Measurements from ENCODE around the gene PPP1R3G. TPM values are rescaled to one million over a fixed set of nuclear protein-coding genes. Genes with fewer than 3 reads are reported as not detected.

PPP1R3G gene
- total and polyA plus RNA-seq, 2 of the 13 experiments (the other 11 are each of a cell fraction or from before 2014, with no cell fraction given), result 1.2 to 1.3 TPM

DNA sequence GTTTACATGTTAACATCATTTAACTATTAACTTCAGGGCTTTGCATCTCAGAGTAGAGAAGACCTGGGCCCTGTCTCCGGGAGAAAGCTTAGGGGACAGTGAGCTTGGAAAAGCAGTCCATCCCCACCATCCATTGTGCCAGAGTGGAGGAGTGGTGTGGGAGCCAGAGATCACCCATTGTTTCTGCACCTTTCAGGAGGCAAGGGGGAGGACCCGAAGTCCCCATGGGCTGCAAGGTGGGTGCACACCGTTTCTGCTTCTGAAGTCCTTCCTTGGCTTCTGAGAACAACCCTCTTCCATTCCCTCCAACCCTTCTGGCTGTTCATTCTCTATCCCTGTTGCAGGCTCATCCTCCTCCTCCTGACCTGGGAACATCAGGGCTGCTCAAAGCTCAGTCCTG is 4.0 kb upstream of the PPP1R3G start (continued):
- TF ChIP-seq ZNF644 (CRISPR knock-in tag; IDR thresholded peaks at IDR 0.05; ENCODE audit: low read depth), result no peak
- TF ChIP-seq, protein P1, sequence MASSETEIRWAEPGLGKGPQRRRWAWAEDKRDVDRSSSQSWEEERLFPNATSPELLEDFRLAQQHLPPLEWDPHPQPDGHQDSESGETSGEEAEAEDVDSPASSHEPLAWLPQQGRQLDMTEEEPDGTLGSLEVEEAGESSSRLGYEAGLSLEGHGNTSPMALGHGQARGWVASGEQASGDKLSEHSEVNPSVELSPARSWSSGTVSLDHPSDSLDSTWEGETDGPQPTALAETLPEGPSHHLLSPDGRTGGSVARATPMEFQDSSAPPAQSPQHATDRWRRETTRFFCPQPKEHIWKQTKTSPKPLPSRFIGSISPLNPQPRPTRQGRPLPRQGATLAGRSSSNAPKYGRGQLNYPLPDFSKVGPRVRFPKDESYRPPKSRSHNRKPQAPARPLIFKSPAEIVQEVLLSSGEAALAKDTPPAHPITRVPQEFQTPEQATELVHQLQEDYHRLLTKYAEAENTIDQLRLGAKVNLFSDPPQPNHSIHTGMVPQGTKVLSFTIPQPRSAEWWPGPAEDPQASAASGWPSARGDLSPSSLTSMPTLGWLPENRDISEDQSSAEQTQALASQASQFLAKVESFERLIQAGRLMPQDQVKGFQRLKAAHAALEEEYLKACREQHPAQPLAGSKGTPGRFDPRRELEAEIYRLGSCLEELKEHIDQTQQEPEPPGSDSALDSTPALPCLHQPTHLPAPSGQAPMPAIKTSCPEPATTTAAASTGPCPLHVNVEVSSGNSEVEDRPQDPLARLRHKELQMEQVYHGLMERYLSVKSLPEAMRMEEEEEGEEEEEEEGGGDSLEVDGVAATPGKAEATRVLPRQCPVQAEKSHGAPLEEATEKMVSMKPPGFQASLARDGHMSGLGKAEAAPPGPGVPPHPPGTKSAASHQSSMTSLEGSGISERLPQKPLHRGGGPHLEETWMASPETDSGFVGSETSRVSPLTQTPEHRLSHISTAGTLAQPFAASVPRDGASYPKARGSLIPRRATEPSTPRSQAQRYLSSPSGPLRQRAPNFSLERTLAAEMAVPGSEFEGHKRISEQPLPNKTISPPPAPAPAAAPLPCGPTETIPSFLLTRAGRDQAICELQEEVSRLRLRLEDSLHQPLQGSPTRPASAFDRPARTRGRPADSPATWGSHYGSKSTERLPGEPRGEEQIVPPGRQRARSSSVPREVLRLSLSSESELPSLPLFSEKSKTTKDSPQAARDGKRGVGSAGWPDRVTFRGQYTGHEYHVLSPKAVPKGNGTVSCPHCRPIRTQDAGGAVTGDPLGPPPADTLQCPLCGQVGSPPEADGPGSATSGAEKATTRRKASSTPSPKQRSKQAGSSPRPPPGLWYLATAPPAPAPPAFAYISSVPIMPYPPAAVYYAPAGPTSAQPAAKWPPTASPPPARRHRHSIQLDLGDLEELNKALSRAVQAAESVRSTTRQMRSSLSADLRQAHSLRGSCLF (CRISPR knock-in tag; IDR thresholded peaks at IDR 0.05; ENCODE audit: borderline replicate concordance), result no peak
- TF ChIP-seq SRSF1 (optimal IDR thresholded peaks at IDR 0.05; ENCODE audit: low read depth, low read length), result no peak
- peak; percentile 38; the same call in 1 of the 2 replicates for TF ChIP-seq SALL1 (CRISPR knock-in tag; IDR thresholded peaks at IDR 0.05)

- Histone ChIP-seq H3K9me3 (ENCODE audit: low read length) (no peaks in the 10 kb centered on the region), H3K9ac (ENCODE audit: insufficient read depth, low read depth, low read length) (peak overlapping the region; percentile 76), H3K4me1 (ENCODE audit: insufficient read depth, low read length) (peaks cover 62% of the 10 kb centered on the region), H3K4me3 (replicated peaks in 1 of 3; ENCODE audit: insufficient read depth in 1 of 3, low read depth in 2 of 3, low read length in 3 of 3) (peak overlapping the region; percentile 25 to 71 (median 49)), H3K4me2 (ENCODE audit: low read depth, low read length) (peak overlapping the region; percentile 96), H3K36me3 (replicated peaks in 1 of 2; ENCODE audit: control insufficient read depth in 1 of 2, insufficient read depth in 2 of 2, low read length in 2 of 2) (no peaks in the 10 kb centered on the region), H4K20me1 (ENCODE audit: insufficient read depth, low read length) (no peaks in the 10 kb centered on the region), H3K27me3 (ENCODE audit: control insufficient read depth in 1 of 2, insufficient read depth in 2 of 2, low read length in 2 of 2) (no peaks in the 10 kb centered on the region), H3K79me2 (ENCODE audit: insufficient read depth, low read length) (peaks cover 5% of the 10 kb centered on the region), H3K27ac (ENCODE audit: extremely low read length, insufficient read depth, low read length) (peak overlapping the region; percentile 81), H2AFZ (ENCODE audit: low read length) (no peak overlapping the region)
- TSS peak; percentile 71 for BruUV-seq (replicated peaks)
- DNase-seq (ENCODE audit: low spot score) (no peak), ATAC-seq (peak; percentile 0; the same call in 1 of the 3 replicates), FAIRE-seq (no peak)
- POLR2A ChIA-PET, result interaction anchor here (1.1 to 3.0 kb wide), 7 partner anchors 15 to 124 kb away, joined by 4 to 21 read pairs (median 4); no protein-coding TSS in a partner anchor
- in situ Hi-C loops (cut with HindIII; ENCODE audit: extremely low pct_ligation_motif_present, low pct_unique_long_range_greater_than_20kb) (no loop called here), intact Hi-C loops (cut with micrococcal nuclease; ENCODE audit: unreplicated experiment) (loop anchor here (5.0 kb wide), 1 partner anchor 35 kb away; no protein-coding TSS in a partner anchor)
- 32% methylated on average over 4 of the region's 4 CpGs for whole genome bisulfite sequencing (ENCODE audit: low lambda C conversion rate)
- CTCF ChIA-PET (ENCODE audit: low intra/inter-chr PET ratio, low total read pairs), result no interaction called here
- no peak for TF ChIP-seq HMGXB4 (CRISPR knock-in tag; IDR thresholded peaks at IDR 0.05; ENCODE audit: borderline replicate concordance in 1 of 2, low read depth in 1 of 2)
- no peak for TF ChIP-seq PRMT3 (CRISPR knock-in tag; IDR thresholded peaks at IDR 0.05; ENCODE audit: borderline replicate concordance, low read depth)
- 0 out of 2 replicates have a peak, but pooled peaks have one; percentile 81 for TF ChIP-seq FOXO4 (CRISPR knock-in tag; conservative IDR thresholded peaks at IDR 0.05)
- 0 out of 2 replicates have a peak, but pooled peaks have one; percentile 28 for TF ChIP-seq ZBTB7B (CRISPR knock-in tag; IDR thresholded peaks at IDR 0.05)
- no peak for TF ChIP-seq MTF2 (CRISPR knock-in tag; IDR thresholded peaks at IDR 0.05; ENCODE audit: borderline replicate concordance)
- TF ChIP-seq ZNF891 (CRISPR knock-in tag; IDR thresholded peaks at IDR 0.05), result no peak
- no peak for TF ChIP-seq RFX5 (IDR thresholded peaks at IDR 0.05; ENCODE audit: low read depth, low read length)
- no peak for TF ChIP-seq PAF1 (CRISPR knock-in tag; IDR thresholded peaks at IDR 0.05)
- TF ChIP-seq ARNT (IDR thresholded peaks at IDR 0.05), result no peak
- TF ChIP-seq CREBL2 (CRISPR knock-in tag; IDR thresholded peaks at IDR 0.05; ENCODE audit: borderline replicate concordance), result no peak
- TF ChIP-seq NFE2L1 (CRISPR knock-in tag; IDR thresholded peaks at IDR 0.05; ENCODE audit: borderline replicate concordance), result no peak
Measured at GRCh38 chr6:5081955-5082354, 3.2 kb upstream of the PPP1R3G start.
